ENCODE results near the gene SYT2.
"Not testable (repeated sequence)": the region's sequence is repeated elsewhere in the genome, so short reads cannot be mapped to it uniquely, and the experiment has no call there.

Gene SYT2

GRCh38 chr1:202643397-202644218 lies 66.6 kb downstream of the SYT2 start:
- no peak overlapping the region for H2AFZ ChIP-seq (ENCODE audit: low read length, unreplicated experiment)
- no peaks in the 10 kb centered on the region for H3K79me2 ChIP-seq (ENCODE audit: control insufficient read depth, insufficient read depth, low read length, unreplicated experiment)
- no peaks in the 10 kb centered on the region for H3K4me1 ChIP-seq (ENCODE audit: control insufficient read depth, insufficient read depth, low read length, unreplicated experiment)
- H3K27me3 ChIP-seq (ENCODE audit: insufficient read depth, low read length), result peaks cover 87% of the 10 kb centered on the region
- H3K27ac ChIP-seq (ENCODE audit: low read depth, low read length), result no peak overlapping the region
- H3K36me3 ChIP-seq (ENCODE audit: insufficient read depth, low read length), result no peaks in the 10 kb centered on the region
- peak overlapping the region; percentile 49; the same call in 1 of the 2 replicates for H3K4me3 ChIP-seq (ENCODE audit: low read depth, low read length)

- Histone ChIP-seq H3K4me1 (ENCODE audit: control insufficient read depth, insufficient read depth, low read length, unreplicated experiment) (no peaks in the 10 kb centered on the region), H3K27ac (ENCODE audit: low read depth, low read length) (no peak overlapping the region), H2AFZ (ENCODE audit: low read length, unreplicated experiment) (no peak overlapping the region), H3K4me3 (ENCODE audit: low read depth, low read length) (peak overlapping the region; percentile 40; the same call in 1 of the 2 replicates), H3K79me2 (ENCODE audit: control insufficient read depth, insufficient read depth, low read length, unreplicated experiment) (no peaks in the 10 kb centered on the region), H3K36me3 (ENCODE audit: insufficient read depth, low read length) (no peaks in the 10 kb centered on the region), H3K27me3 (ENCODE audit: insufficient read depth, low read length) (peaks cover 84% of the 10 kb centered on the region)
These were observed 67.5 kb downstream of the SYT2 start for GRCh38 chr1:202642619-202643291.

GRCh38 chr1:202642212-202642611 lies 68.0 kb downstream of the SYT2 start:
- Histone ChIP-seq H3K36me3 (ENCODE audit: insufficient read depth, low read length) (no peaks in the 10 kb centered on the region), H3K27ac (ENCODE audit: low read depth, low read length) (no peak overlapping the region), H3K4me3 (ENCODE audit: low read depth, low read length) (no peak overlapping the region), H3K4me1 (ENCODE audit: control insufficient read depth, insufficient read depth, low read length, unreplicated experiment) (no peaks in the 10 kb centered on the region), H2AFZ (ENCODE audit: low read length, unreplicated experiment) (no peak overlapping the region), H3K27me3 (ENCODE audit: insufficient read depth, low read length) (peaks cover 84% of the 10 kb centered on the region), H3K79me2 (ENCODE audit: control insufficient read depth, insufficient read depth, low read length, unreplicated experiment) (no peaks in the 10 kb centered on the region)

GRCh38 chr1:202639500-202639899 lies 70.8 kb downstream of the SYT2 start:
- Histone ChIP-seq H3K36me3 (ENCODE audit: insufficient read depth, low read length) (no peaks in the 10 kb centered on the region), H3K79me2 (ENCODE audit: control insufficient read depth, insufficient read depth, low read length, unreplicated experiment) (no peaks in the 10 kb centered on the region), H2AFZ (ENCODE audit: low read length, unreplicated experiment) (no peak overlapping the region), H3K4me3 (ENCODE audit: low read depth, low read length) (no peak overlapping the region), H3K4me1 (ENCODE audit: control insufficient read depth, insufficient read depth, low read length, unreplicated experiment) (no peaks in the 10 kb centered on the region), H3K27me3 (ENCODE audit: insufficient read depth, low read length) (peaks cover 78% of the 10 kb centered on the region), H3K27ac (ENCODE audit: low read depth, low read length) (no peak overlapping the region)

- H3K79me2 ChIP-seq (ENCODE audit: control insufficient read depth, insufficient read depth, low read length, unreplicated experiment); H3K36me3 ChIP-seq (ENCODE audit: insufficient read depth, low read length): not testable (repeated sequence)
- peaks cover 73% of the 10 kb centered on the region for H3K27me3 ChIP-seq (ENCODE audit: insufficient read depth, low read length)
These were observed 71.5 kb downstream of the SYT2 start for GRCh38 chr1:202638701-202639305.

GRCh38 chr1:202638019-202638700 lies 72.1 kb downstream of the SYT2 start:
- Histone ChIP-seq H3K27me3 (ENCODE audit: insufficient read depth, low read length) (peaks cover 67% of the 10 kb centered on the region), H3K27ac (ENCODE audit: low read depth, low read length) (no peak overlapping the region), H3K4me3 (ENCODE audit: low read depth, low read length) (no peak overlapping the region), H3K4me1 (ENCODE audit: control insufficient read depth, insufficient read depth, low read length, unreplicated experiment) (no peaks in the 10 kb centered on the region), H3K79me2 (ENCODE audit: control insufficient read depth, insufficient read depth, low read length, unreplicated experiment) (no peaks in the 10 kb centered on the region), H2AFZ (ENCODE audit: low read length, unreplicated experiment) (no peak overlapping the region), H3K36me3 (ENCODE audit: insufficient read depth, low read length) (no peaks in the 10 kb centered on the region)

More at GRCh38 chr1:202638701-202639305, 71.5 kb downstream of the SYT2 start:
- not testable (repeated sequence) for H3K4me1 ChIP-seq (ENCODE audit: control insufficient read depth, insufficient read depth, low read length, unreplicated experiment); H2AFZ ChIP-seq (ENCODE audit: low read length, unreplicated experiment); H3K27ac ChIP-seq (ENCODE audit: low read depth, low read length); H3K4me3 ChIP-seq (ENCODE audit: low read depth, low read length)

- not testable (repeated sequence) for H3K4me1 ChIP-seq (ENCODE audit: control insufficient read depth, insufficient read depth, low read length, unreplicated experiment); H2AFZ ChIP-seq (ENCODE audit: low read length, unreplicated experiment); H3K4me3 ChIP-seq (ENCODE audit: low read depth, low read length); H3K27ac ChIP-seq (ENCODE audit: low read depth, low read length); H3K79me2 ChIP-seq (ENCODE audit: control insufficient read depth, insufficient read depth, low read length, unreplicated experiment); H3K36me3 ChIP-seq (ENCODE audit: insufficient read depth, low read length)
- peaks cover 61% of the 10 kb centered on the region for H3K27me3 ChIP-seq (ENCODE audit: insufficient read depth, low read length)
These were observed 72.8 kb downstream of the SYT2 start for GRCh38 chr1:202637321-202638018.

GRCh38 chr1:202636171-202636570 lies 74.1 kb downstream of the SYT2 start:
- H3K4me3 ChIP-seq (ENCODE audit: low read depth, low read length); H3K27ac ChIP-seq (ENCODE audit: low read depth, low read length); H2AFZ ChIP-seq (ENCODE audit: low read length, unreplicated experiment); H3K4me1 ChIP-seq (ENCODE audit: control insufficient read depth, insufficient read depth, low read length, unreplicated experiment); H3K36me3 ChIP-seq (ENCODE audit: insufficient read depth, low read length); H3K79me2 ChIP-seq (ENCODE audit: control insufficient read depth, insufficient read depth, low read length, unreplicated experiment): not testable (repeated sequence)
- H3K27me3 ChIP-seq (ENCODE audit: insufficient read depth, low read length), result peaks cover 56% of the 10 kb centered on the region

- Histone ChIP-seq H3K27ac (ENCODE audit: low read depth, low read length) (no peak overlapping the region), H3K27me3 (ENCODE audit: insufficient read depth, low read length) (peaks cover 37% of the 10 kb centered on the region), H2AFZ (ENCODE audit: low read length, unreplicated experiment) (no peak overlapping the region), H3K4me1 (ENCODE audit: control insufficient read depth, insufficient read depth, low read length, unreplicated experiment) (no peaks in the 10 kb centered on the region), H3K36me3 (ENCODE audit: insufficient read depth, low read length) (no peaks in the 10 kb centered on the region), H3K4me3 (ENCODE audit: low read depth, low read length) (no peak overlapping the region), H3K79me2 (ENCODE audit: control insufficient read depth, insufficient read depth, low read length, unreplicated experiment) (no peaks in the 10 kb centered on the region)
These were observed 78.0 kb downstream of the SYT2 start for GRCh38 chr1:202632241-202632640.
